A549 (cell line): Measurements from ENCODE around the gene SLC1A4. TPM values are rescaled to one million over a fixed set of nuclear protein-coding genes. Genes with fewer than 3 reads are reported as not detected.

Experiments
- ATAC-seq, 2 experiments: fragments of 200-7000 bp in 1 of 2; fragments of >200 bp in 1 of 2; cut with Nextera tagmentation in 1 of 2; cut with Tn5 transposase in 1 of 2; 3 replicates each; pipeline versions ENCODE4 v1.8.0 to v1.9.1; 2018 to 2020; ENCODE audit warnings: mild to moderate bottlenecking in 1 of 2, moderate library complexity in 1 of 2
- CTCF ChIA-PET: fragments of 300-600 bp; sonication (Branson Sonifier 250); formaldehyde crosslinking; extraction: SDS; loops from one replicate; lab custom pipeline; 2021; ENCODE audit warnings: antibody characterized with exemption, inconsistent platforms; lab: Yijun Ruan, JAX
- POLR2A ChIA-PET: fragments of 350-600 bp; formaldehyde crosslinking; extraction: SDS; loops from one replicate; lab custom pipeline; 2021; ENCODE audit warnings: antibody characterized with exemption, inconsistent platforms; lab: Yijun Ruan, JAX
- DNase-seq, 2 experiments: peaks; one replicate each; pipeline versions ENCODE4 v3.0.0 to v3.0.0-alpha.2; 2011 to 2016; ENCODE audit warnings: low read depth in 1 of 2, low spot score in 1 of 2
- FAIRE-seq: peaks from 2 replicates; lab custom pipeline; 2011; peaks lifted over from hg19 to GRCh38; lab: Jason Lieb, UNC
- H3K27ac ChIP-seq, 2 experiments: fragments of >200 bp; sonication (Bioruptor Twin); formaldehyde crosslinking; 3 replicates each; pipeline ENCODE4 v1.5.1; 2016 to 2017
- H3K4me1 ChIP-seq: fragments of >200 bp; sonication (Bioruptor Twin); formaldehyde crosslinking; 3 replicates; pipeline ENCODE4 v1.6.1; 2016
- H3K4me2 ChIP-seq: fragments of >200 bp; sonication (Bioruptor Twin); formaldehyde crosslinking; 3 replicates; pipeline ENCODE4 v1.6.1; 2016
- H3K4me3 ChIP-seq: fragments of >200 bp; sonication (Bioruptor Twin); formaldehyde crosslinking; 3 replicates; pipeline ENCODE4 v1.5.1; 2016
- H3K9me3 ChIP-seq: fragments of >200 bp; sonication (Bioruptor Twin); formaldehyde crosslinking; 3 replicates; pipeline ENCODE4 v1.6.1; 2016
- BHLHE40 ChIP-seq: IDR thresholded peaks from 2 replicates; pipeline ENCODE4 v1.6.1; 2012; ENCODE audit warnings: low read depth, low read length, inconsistent platforms
- CBX8 ChIP-seq: fragments of 200-600 bp; sonication (generic); IDR thresholded peaks from 2 replicates; pipeline ENCODE4 v1.6.1; 2016
- CEBPB ChIP-seq, 2 experiments: fragments of >200 bp in 1 of 2; sonication (Bioruptor Twin) in 1 of 2; formaldehyde crosslinking in 1 of 2; IDR thresholded peaks; 2 replicates each; pipeline ENCODE4 v1.6.1; 2012 to 2016
- FOSL2 ChIP-seq, 2 experiments: fragments of 450-650 bp in 1 of 2; fragments of >200 bp in 1 of 2; sonication (Bioruptor Twin) in 1 of 2; formaldehyde crosslinking; IDR thresholded peaks; 2 replicates each; pipeline versions ENCODE4 v1.5.0 to v1.6.1; 2016 to 2020; ENCODE audit warnings: mild to moderate bottlenecking in 1 of 2, moderate library complexity in 1 of 2
- FOXS1 ChIP-seq: fragments of 250-450 bp; sonication (Bioruptor Pico); IDR thresholded peaks from 2 replicates; pipeline ENCODE4 v1.5.0; 2020; ENCODE audit warnings: mild to moderate bottlenecking, moderate library complexity
- HOXA7 ChIP-seq: fragments of 250-450 bp; sonication (Bioruptor Pico); IDR thresholded peaks from 2 replicates; pipeline ENCODE4 v1.5.0; 2020; ENCODE audit warnings: mild to moderate bottlenecking, moderate library complexity
- HOXB5 ChIP-seq: fragments of 250-450 bp; sonication (Bioruptor Pico); IDR thresholded peaks from 2 replicates; pipeline ENCODE4 v1.5.0; 2020; ENCODE audit warnings: mild to moderate bottlenecking, moderate library complexity
- JUN ChIP-seq, 2 experiments: fragments of >200 bp; sonication (Bioruptor Twin); formaldehyde crosslinking; IDR thresholded peaks; 2 replicates in 1 of 2; 3 replicates in 1 of 2; pipeline ENCODE4 v1.6.1; 2016 to 2017
- KDM5A ChIP-seq: fragments of 200-600 bp; sonication (generic); IDR thresholded peaks from 2 replicates; pipeline ENCODE4 v1.6.1; 2016; ENCODE audit warnings: antibody characterized with exemption, mild to moderate bottlenecking
- MAZ ChIP-seq: fragments of 150-350 bp; IDR thresholded peaks from 2 replicates; pipeline ENCODE4 v1.6.1; 2014; ENCODE audit warnings: antibody characterized with exemption, low read depth, low read length, borderline replicate concordance
- MYC ChIP-seq: IDR thresholded peaks from 2 replicates; pipeline ENCODE4 v1.6.1; 2012; ENCODE audit warnings: mild to moderate bottlenecking, inconsistent platforms, low read length, improper control_type of control experiment, borderline replicate concordance
- NPAS2 ChIP-seq: fragments of 250-450 bp; sonication (Bioruptor Pico); IDR thresholded peaks from 2 replicates; pipeline ENCODE4 v1.8.0; 2022; ENCODE audit warnings: mild to moderate bottlenecking, moderate library complexity, borderline replicate concordance
- PHF8 ChIP-seq: fragments of 200-600 bp; sonication (generic); IDR thresholded peaks from 2 replicates; pipeline ENCODE4 v1.6.1; 2016; ENCODE audit warnings: low read depth, mild to moderate bottlenecking, antibody characterized with exemption, moderate library complexity, borderline replicate concordance
- POLR2A ChIP-seq: IDR thresholded peaks from 2 replicates; pipeline ENCODE4 v1.6.1; 2012; ENCODE audit warnings: mild to moderate bottlenecking, low read length
- RNF2 ChIP-seq: fragments of 200-600 bp; sonication (generic); IDR thresholded peaks from 2 replicates; pipeline ENCODE4 v1.6.1; 2016; ENCODE audit warnings: low read depth, mild to moderate bottlenecking, antibody characterized with exemption, moderate library complexity, borderline replicate concordance
- TFCP2L1 ChIP-seq: fragments of 250-450 bp; sonication (Bioruptor Pico); IDR thresholded peaks from 2 replicates; pipeline ENCODE4 v1.5.0; 2021; ENCODE audit warnings: mild to moderate bottlenecking
- TP53 ChIP-seq: fragments of 250-450 bp; sonication (Bioruptor Pico); IDR thresholded peaks from 2 replicates; pipeline ENCODE4 v1.5.0; 2021; ENCODE audit warnings: mild to moderate bottlenecking, moderate library complexity
- WGBS: methylation state at CpG from one replicate; pipeline ENCODE4 v1.1.6; 2017; ENCODE audit errors: missing lambda C conversion rate; 5-methylcytosine and 5-hydroxymethylcytosine counted together
- polyA plus RNA-seq, 4 experiments: library from polyadenylated mRNA; depleted of rRNA in 3 of 4; stranded (reverse); fragments of >200 nt; fragmentation: RNase III in 1 of 4; extraction: RNeasy Plus Mini Kit Qiagen cat#74134 plus additional on column Dnase treatment in 1 of 4; gene quantifications; 2 replicates in 3 of 4; 3 replicates in 1 of 4; pipeline ENCODE4 v1.2.3, GENCODE V29; 2011 to 2017
- TF ChIP-seq, protein P1 (sequence below): IDR thresholded peaks from 2 replicates; pipeline ENCODE4 v1.6.1; 2012; ENCODE audit warnings: low read depth, borderline replicate concordance
- TF ChIP-seq, protein P2 (sequence below): fragments of >200 bp; sonication (Bioruptor Twin); formaldehyde crosslinking; IDR thresholded peaks from 3 replicates; pipeline ENCODE4 v1.6.1; 2016
- TF ChIP-seq, protein P3 (sequence below): fragments of 250-450 bp; sonication (Bioruptor Pico); IDR thresholded peaks from 2 replicates; pipeline ENCODE4 v1.5.0; 2020; ENCODE audit warnings: low read depth, mild to moderate bottlenecking, moderate library complexity

The SLC1A4 gene
- polyA plus RNA-seq, 2 of the 4 experiments (the other 2 are of a cell fraction) = 9.1 to 26.4 TPM

DNA sequence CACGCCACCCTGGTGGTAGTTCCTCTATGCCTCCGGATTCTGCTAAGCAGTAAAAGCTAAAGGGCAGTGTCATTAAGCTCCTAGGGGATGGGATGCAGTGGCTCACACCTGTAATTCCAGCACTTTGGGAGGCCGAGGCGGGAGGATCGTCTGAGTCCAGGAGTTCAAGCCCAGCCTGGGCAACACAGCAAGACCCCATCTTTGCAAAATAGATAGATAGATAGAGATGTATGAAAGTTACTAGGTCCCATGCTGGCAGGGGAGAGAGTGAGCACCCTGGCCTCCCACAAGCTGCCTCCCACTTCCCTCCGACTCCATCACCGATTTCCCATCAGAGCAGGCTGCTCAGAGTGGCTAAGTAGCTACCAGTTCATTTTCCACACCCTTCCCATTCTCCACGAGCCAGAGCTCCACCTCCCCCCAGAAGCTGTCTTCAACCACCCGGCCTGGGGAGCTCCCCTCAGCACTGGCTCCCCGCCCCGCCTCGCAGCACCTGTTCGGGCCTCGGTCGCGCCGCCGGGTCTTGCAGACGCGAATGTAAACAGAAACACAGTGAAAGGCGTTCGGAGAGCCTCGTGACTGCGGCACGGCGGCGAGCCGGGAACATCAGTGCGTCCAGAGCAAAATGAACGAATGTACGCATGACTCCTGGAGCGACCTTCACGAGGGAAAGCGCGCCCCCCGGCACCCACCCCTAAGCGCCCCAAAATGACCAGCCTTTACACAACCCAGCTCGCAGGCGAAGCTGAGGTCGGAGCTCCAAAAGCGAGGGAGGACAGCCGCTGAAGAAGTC is 66.4 kb downstream of the SLC1A4 start (continued):
- TF ChIP-seq NPAS2 = no peak
- no peak; a peak in 1 of 5 replicates for TF ChIP-seq JUN (IDR thresholded peaks at IDR 0.05)
- no peak for TF ChIP-seq FOSL2 (IDR thresholded peaks at IDR 0.05)
- TF ChIP-seq FOSL2 (CRISPR knock-in tag; IDR thresholded peaks at IDR 0.05) = no peak
- TF ChIP-seq, all 56 proteins: peak for 5

DNA sequence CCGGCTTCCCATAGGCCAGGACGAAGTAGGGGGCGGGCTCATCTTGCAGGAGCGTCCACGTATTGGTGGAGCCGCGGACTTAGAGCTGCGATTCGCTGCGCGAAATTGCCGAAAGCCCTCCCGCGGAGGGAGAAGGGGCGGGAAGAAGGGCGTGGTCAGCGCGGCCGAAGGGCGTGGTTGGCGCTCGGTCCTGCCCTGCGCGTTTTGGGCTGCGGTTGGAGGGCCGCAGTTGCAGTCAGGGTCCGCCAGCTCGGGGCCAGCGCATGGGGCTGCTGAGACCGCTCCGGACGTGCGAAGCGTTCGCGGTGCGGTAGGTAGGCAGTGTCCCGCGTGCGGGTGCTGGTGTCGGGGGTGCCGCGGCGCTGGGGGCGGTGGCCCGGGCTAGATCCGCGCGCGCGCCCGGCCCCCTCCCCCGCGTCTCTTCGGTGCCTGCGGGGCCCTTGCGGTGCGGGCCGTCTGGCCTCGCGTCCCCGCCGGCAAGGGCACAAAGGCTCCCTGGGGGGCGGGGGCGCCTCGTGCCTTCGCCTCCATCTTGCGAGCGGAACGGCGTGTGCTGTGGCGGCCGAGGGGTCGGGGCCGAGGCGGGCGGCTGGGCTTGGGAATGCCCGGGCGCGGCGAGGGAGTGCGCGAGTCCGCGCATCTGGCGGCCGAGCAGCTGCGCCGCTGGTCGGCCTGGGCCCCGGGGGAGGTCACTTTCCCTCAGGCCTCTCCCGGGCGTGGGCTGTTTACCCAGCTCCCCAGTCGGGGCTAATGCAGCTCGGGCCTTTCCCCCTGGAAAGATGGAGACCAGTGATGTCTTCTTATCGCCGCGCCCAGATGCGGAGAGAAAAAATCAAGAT is 67.2 kb downstream of the SLC1A4 start, which contains the start of gene CEP68:
Gene CEP68 (plus strand): TSS at position 202 of the 839 bp plus-strand sequence. CDS start 13,029 bp downstream, outside the sequence.
- H3K27ac ChIP-seq = peak within 1 kb of the TSS; percentile 81 to 93
- peak within 1 kb of the TSS; percentile 67 for H3K4me3 ChIP-seq
- H3K4me2 ChIP-seq = peak within 1 kb of the TSS; percentile 80
- CTCF ChIA-PET = interaction anchor here (0.5 to 6.5 kb wide), 15 partner anchors 8 to 519 kb away, joined by 3 to 35 read pairs (median 4); no protein-coding TSS in a partner anchor
- peaks cover 16% of the 10 kb centered on the region for H3K4me1 ChIP-seq
- FAIRE-seq (peak; percentile 91), ATAC-seq (peak; percentile 92 to 99), DNase-seq (peak; percentile 98 to 99)
- WGBS = 1% methylated on average over 47 of the region's 99 CpGs
- TF ChIP-seq JUN (IDR thresholded peaks at IDR 0.05) (peak; percentile 31 to 84; a peak in 4 of 5 replicates), MYC (peak; percentile 27; the same call in 1 of the 2 replicates), TP53 (CRISPR knock-in tag) (peak; percentile 88; the same call in 1 of the 2 replicates), POLR2A (peak; percentile 97), RNF2 (no peak), FOSL2 (IDR thresholded peaks at IDR 0.05) (no peak), FOSL2 (CRISPR knock-in tag; IDR thresholded peaks at IDR 0.05) (0 out of 2 replicates have a peak, but pooled peaks have one; percentile 2), PHF8 (peak; percentile 95), HOXB5 (CRISPR knock-in tag) (peak; percentile 69; the same call in 1 of the 2 replicates), FOXS1 (CRISPR knock-in tag) (peak; percentile 41; the same call in 1 of the 2 replicates), CBX8 (no peak), KDM5A (0 out of 2 replicates have a peak, but pooled peaks have one; percentile 23), HOXA7 (CRISPR knock-in tag) (no peak), CEBPB (IDR thresholded peaks at IDR 0.05) (no peak)
- TF ChIP-seq, protein P1, sequence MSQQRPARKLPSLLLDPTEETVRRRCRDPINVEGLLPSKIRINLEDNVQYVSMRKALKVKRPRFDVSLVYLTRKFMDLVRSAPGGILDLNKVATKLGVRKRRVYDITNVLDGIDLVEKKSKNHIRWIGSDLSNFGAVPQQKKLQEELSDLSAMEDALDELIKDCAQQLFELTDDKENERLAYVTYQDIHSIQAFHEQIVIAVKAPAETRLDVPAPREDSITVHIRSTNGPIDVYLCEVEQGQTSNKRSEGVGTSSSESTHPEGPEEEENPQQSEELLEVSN = peak; percentile 63; the same call in 1 of the 2 replicates
- TF ChIP-seq, protein P2, sequence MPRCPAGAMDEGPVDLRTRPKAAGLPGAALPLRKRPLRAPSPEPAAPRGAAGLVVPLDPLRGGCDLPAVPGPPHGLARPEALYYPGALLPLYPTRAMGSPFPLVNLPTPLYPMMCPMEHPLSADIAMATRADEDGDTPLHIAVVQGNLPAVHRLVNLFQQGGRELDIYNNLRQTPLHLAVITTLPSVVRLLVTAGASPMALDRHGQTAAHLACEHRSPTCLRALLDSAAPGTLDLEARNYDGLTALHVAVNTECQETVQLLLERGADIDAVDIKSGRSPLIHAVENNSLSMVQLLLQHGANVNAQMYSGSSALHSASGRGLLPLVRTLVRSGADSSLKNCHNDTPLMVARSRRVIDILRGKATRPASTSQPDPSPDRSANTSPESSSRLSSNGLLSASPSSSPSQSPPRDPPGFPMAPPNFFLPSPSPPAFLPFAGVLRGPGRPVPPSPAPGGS = 0 out of 3 replicates have a peak, but pooled peaks have one; percentile 69
- H3K9me3 ChIP-seq = no peaks in the 10 kb centered on the region
- POLR2A ChIA-PET = interaction anchor here (0.5 to 2.5 kb wide), 12 partner anchors 9 to 629 kb away, joined by 3 to 23 read pairs (median 4); partner anchors contain the start of genes ACTR2, RAB1A and SLC1A4

DNA sequence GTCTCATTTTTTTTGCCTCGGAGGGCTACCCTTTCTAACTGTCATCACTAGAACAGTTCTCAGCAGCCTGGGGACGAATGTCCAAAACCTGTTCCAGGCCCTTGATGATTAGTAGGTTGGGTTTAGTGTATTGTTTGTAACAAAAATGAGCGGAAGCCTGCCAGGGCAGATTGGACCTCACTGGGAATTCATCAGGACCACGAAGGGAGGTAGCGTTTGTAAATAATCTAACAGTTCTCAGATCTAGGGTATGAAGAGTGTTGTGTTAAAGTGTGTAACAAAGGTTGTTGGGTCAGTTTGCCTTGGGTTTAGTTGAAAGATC is 67.8 kb downstream of the SLC1A4 start:
- ChIA-PET CTCF (interaction anchor here (0.5 to 6.5 kb wide), 8 partner anchors 8 to 519 kb away, joined by 3 to 35 read pairs (median 9); no protein-coding TSS in a partner anchor), POLR2A (interaction anchor here (1.6 to 2.5 kb wide), 4 partner anchors 8 to 73 kb away, joined by 7 to 23 read pairs (median 16); partner anchors contain the start of genes RAB1A and SLC1A4)
- TF ChIP-seq TP53 (CRISPR knock-in tag) (no peak), PHF8 (no peak), MAZ (no peak), NPAS2 (no peak), TFCP2L1 (no peak), BHLHE40 (no peak)
- TF ChIP-seq, protein P3, sequence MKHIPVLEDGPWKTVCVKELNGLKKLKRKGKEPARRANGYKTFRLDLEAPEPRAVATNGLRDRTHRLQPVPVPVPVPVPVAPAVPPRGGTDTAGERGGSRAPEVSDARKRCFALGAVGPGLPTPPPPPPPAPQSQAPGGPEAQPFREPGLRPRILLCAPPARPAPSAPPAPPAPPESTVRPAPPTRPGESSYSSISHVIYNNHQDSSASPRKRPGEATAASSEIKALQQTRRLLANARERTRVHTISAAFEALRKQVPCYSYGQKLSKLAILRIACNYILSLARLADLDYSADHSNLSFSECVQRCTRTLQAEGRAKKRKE (CRISPR knock-in tag) = no peak
- peak overlapping the region; percentile 67 for H3K4me3 ChIP-seq
- no peak for DNase-seq
- H3K9me3 ChIP-seq = no peaks in the 10 kb centered on the region
- H3K4me2 ChIP-seq = peak overlapping the region; percentile 76
- ATAC-seq = no peak
- H3K4me1 ChIP-seq = peaks cover 16% of the 10 kb centered on the region
- peak overlapping the region; percentile 81 to 93 for H3K27ac ChIP-seq
- WGBS = 34% methylated on average over 5 of the region's 5 CpGs
- FAIRE-seq = no peak
